ENCODE data around the gene GZMM. TPM values are rescaled to one million over a fixed set of nuclear protein-coding genes. Genes with fewer than 3 reads are reported as not detected.

GZMM gene
- total and polyA plus RNA-seq, 3 experiments from 2014 or later, result 48.8 to 327 (median 50.5) TPM

- H3K4me3 Mint-ChIP-seq, result peak overlapping the region in 1 of 7 donors; percentile 68
- peaks cover 16% of the 10 kb centered on the region for H3K27me3 ChIP-seq (ENCODE audit: insufficient read depth, low read length, poor library complexity, severe bottlenecking)
- no peaks in the 10 kb centered on the region for H3K9me3 ChIP-seq (ENCODE audit: low read length)
- POLR2A ChIA-PET, result interaction anchor here (0.9 kb wide), 1 partner anchor 9 kb away, joined by 4 read pairs; no protein-coding TSS in a partner anchor
- no peaks in the 10 kb centered on the region for H3K9me3 Mint-ChIP-seq
- H3K4me3 ChIP-seq (ENCODE audit: low read length), result no peak overlapping the region
- CTCF ChIA-PET, result interaction anchor here (1.3 to 1.9 kb wide), 3 partner anchors 9 to 13 kb away, joined by 4 to 6 read pairs (median 5); no protein-coding TSS in a partner anchor
- H3K27me3 Mint-ChIP-seq, result peaks cover 13 to 14% of the 10 kb centered on the region in 2 donors
- H3K4me1 Mint-ChIP-seq, result peaks cover 0 to 22% (median 3%) of the 10 kb centered on the region in 3 donors
- H3K36me3 Mint-ChIP-seq, result no peaks in the 10 kb centered on the region
- DNase-seq, result no peak
- no peaks in the 10 kb centered on the region for H3K36me3 ChIP-seq (ENCODE audit: insufficient read depth, low read length)
- H3K27ac Mint-ChIP-seq, result no peak overlapping the region
- no peak overlapping the region for H3K27ac ChIP-seq (ENCODE audit: low read depth, low read length)
- no peaks in the 10 kb centered on the region for H3K4me1 ChIP-seq (ENCODE audit: insufficient read depth, low read length)
Observed at GRCh38 chr19:497869-498510, 45.9 kb upstream of the GZMM start.

- peaks cover 13 to 14% of the 10 kb centered on the region in 2 donors for H3K27me3 Mint-ChIP-seq
- Histone ChIP-seq H3K9me3 (ENCODE audit: low read length) (no peaks in the 10 kb centered on the region), H3K27ac (ENCODE audit: low read depth, low read length) (no peak overlapping the region), H3K4me3 (ENCODE audit: low read length) (no peak overlapping the region), H3K4me1 (ENCODE audit: insufficient read depth, low read length) (no peaks in the 10 kb centered on the region), H3K36me3 (ENCODE audit: insufficient read depth, low read length) (no peaks in the 10 kb centered on the region), H3K27me3 (ENCODE audit: insufficient read depth, low read length, poor library complexity, severe bottlenecking) (peaks cover 16% of the 10 kb centered on the region)
- no peak for DNase-seq
- POLR2A ChIA-PET, result interaction anchor here (0.9 kb wide), 1 partner anchor 8 kb away, joined by 4 read pairs; no protein-coding TSS in a partner anchor
- no peaks in the 10 kb centered on the region for H3K36me3 Mint-ChIP-seq
- CTCF ChIA-PET, result interaction anchor here (1.3 to 1.9 kb wide), 3 partner anchors 8 to 13 kb away, joined by 4 to 6 read pairs (median 5); no protein-coding TSS in a partner anchor
- H3K4me3 Mint-ChIP-seq, result no peak overlapping the region
- peaks cover 0 to 22% (median 3%) of the 10 kb centered on the region in 3 donors for H3K4me1 Mint-ChIP-seq
- H3K9me3 Mint-ChIP-seq, result no peaks in the 10 kb centered on the region
- H3K27ac Mint-ChIP-seq, result no peak overlapping the region
Observed at GRCh38 chr19:498511-498891, 45.4 kb upstream of the GZMM start.

GRCh38 chr19:498977-499623, 44.8 kb upstream of the GZMM start:
- Histone ChIP-seq H3K4me3 (ENCODE audit: low read length) (no peak overlapping the region), H3K36me3 (ENCODE audit: insufficient read depth, low read length) (no peaks in the 10 kb centered on the region), H3K9me3 (ENCODE audit: low read length) (no peaks in the 10 kb centered on the region), H3K27ac (ENCODE audit: low read depth, low read length) (no peak overlapping the region), H3K4me1 (ENCODE audit: insufficient read depth, low read length) (no peaks in the 10 kb centered on the region), H3K27me3 (ENCODE audit: insufficient read depth, low read length, poor library complexity, severe bottlenecking) (peaks cover 16% of the 10 kb centered on the region)
- Mint-ChIP-seq H3K4me1 (peaks cover 0 to 19% (median 1%) of the 10 kb centered on the region in 3 donors), H3K27me3 (peaks cover 10 to 14% of the 10 kb centered on the region in 2 donors), H3K4me3 (peak overlapping the region in 1 of 7 donors; percentile 35), H3K9me3 (no peaks in the 10 kb centered on the region), H3K36me3 (no peaks in the 10 kb centered on the region), H3K27ac (no peak overlapping the region)
- ChIA-PET CTCF (interaction anchor here (1.9 kb wide), 2 partner anchors 7 to 12 kb away, joined by 5 to 6 read pairs; no protein-coding TSS in a partner anchor), POLR2A (no interaction called here)
- DNase-seq, result no peak

GRCh38 chr19:501646-502045, 42.2 kb upstream of the GZMM start:
- H3K9me3 ChIP-seq (ENCODE audit: low read length), result no peaks in the 10 kb centered on the region
- H3K27me3 ChIP-seq (ENCODE audit: insufficient read depth, low read length, poor library complexity, severe bottlenecking), result peaks cover 10% of the 10 kb centered on the region
- no peak overlapping the region for H3K27ac ChIP-seq (ENCODE audit: low read depth, low read length)
- H3K9me3 Mint-ChIP-seq, result no peaks in the 10 kb centered on the region
- H3K4me3 ChIP-seq (ENCODE audit: low read length), result no peak overlapping the region
- H3K4me3 Mint-ChIP-seq, result no peak overlapping the region
- peaks cover 10% of the 10 kb centered on the region for H3K4me1 ChIP-seq (ENCODE audit: insufficient read depth, low read length)
- ChIA-PET POLR2A (no interaction called here), CTCF (no interaction called here)
- no peaks in the 10 kb centered on the region for H3K36me3 Mint-ChIP-seq
- H3K27ac Mint-ChIP-seq, result no peak overlapping the region
- H3K4me1 Mint-ChIP-seq, result peaks cover 9 to 19% (median 10%) of the 10 kb centered on the region in 3 donors
- H3K36me3 ChIP-seq (ENCODE audit: insufficient read depth, low read length), result no peaks in the 10 kb centered on the region
- peaks cover 6 to 11% of the 10 kb centered on the region in 2 donors for H3K27me3 Mint-ChIP-seq
- DNase-seq, result no peak

- POLR2A ChIA-PET, result no interaction called here
- CTCF ChIA-PET, result interaction anchor here (1.0 to 2.4 kb wide), 3 partner anchors 14 to 80 kb away, joined by 3 to 8 read pairs (median 4); no protein-coding TSS in a partner anchor
Observed at GRCh38 chr19:504616-505015, 39.2 kb upstream of the GZMM start.

GRCh38 chr19:506404-507285, 37.2 kb upstream of the GZMM start:
- H3K4me1 ChIP-seq (ENCODE audit: insufficient read depth, low read length), result peaks cover 45% of the 10 kb centered on the region
- H3K27ac Mint-ChIP-seq, result peak overlapping the region; percentile 91 to 100 (median 100)
- peak overlapping the region; percentile 85 for H3K27ac ChIP-seq (ENCODE audit: low read depth, low read length)
- CTCF ChIA-PET, result interaction anchor here (0.6 to 2.1 kb wide), 15 partner anchors 8 to 211 kb away, joined by 3 to 25 read pairs (median 4); partner anchors contain the start of gene CDC34
- H3K4me1 Mint-ChIP-seq, result peaks cover 32 to 45% (median 40%) of the 10 kb centered on the region in 3 donors
- H3K9me3 ChIP-seq (ENCODE audit: low read length), result no peaks in the 10 kb centered on the region
- DNase-seq, result peak; percentile 90 to 98 (median 97)
- no peaks in the 10 kb centered on the region for H3K27me3 ChIP-seq (ENCODE audit: insufficient read depth, low read length, poor library complexity, severe bottlenecking)
- H3K36me3 ChIP-seq (ENCODE audit: insufficient read depth, low read length), result no peaks in the 10 kb centered on the region
- H3K27me3 Mint-ChIP-seq, result no peaks in the 10 kb centered on the region
- peak overlapping the region; percentile 96 for H3K4me3 ChIP-seq (ENCODE audit: low read length)
- POLR2A ChIA-PET, result interaction anchor here (0.7 to 2.2 kb wide), 8 partner anchors 9 to 433 kb away, joined by 3 to 26 read pairs (median 4); partner anchors contain the start of genes BSG and GZMM
- H3K36me3 Mint-ChIP-seq, result peaks cover 0 to 9% (median 2%) of the 10 kb centered on the region in 3 donors
- no peaks in the 10 kb centered on the region for H3K9me3 Mint-ChIP-seq
- H3K4me3 Mint-ChIP-seq, result peak overlapping the region; percentile 88 to 99 (median 93)

More at GRCh38 chr19:504616-505015, 39.2 kb upstream of the GZMM start:
- H3K27ac ChIP-seq (ENCODE audit: low read depth, low read length), result no peak overlapping the region
- H3K4me1 ChIP-seq (ENCODE audit: insufficient read depth, low read length), result peaks cover 29% of the 10 kb centered on the region
- peaks cover 0 to under 1% of the 10 kb centered on the region in 2 donors for H3K27me3 Mint-ChIP-seq
- no peaks in the 10 kb centered on the region for H3K9me3 Mint-ChIP-seq
- H3K9me3 ChIP-seq (ENCODE audit: low read length), result no peaks in the 10 kb centered on the region
- no peaks in the 10 kb centered on the region for H3K36me3 ChIP-seq (ENCODE audit: insufficient read depth, low read length)
- H3K4me3 Mint-ChIP-seq, result no peak overlapping the region
- no peak overlapping the region for H3K27ac Mint-ChIP-seq
- no peak overlapping the region for H3K4me3 ChIP-seq (ENCODE audit: low read length)
- H3K4me1 Mint-ChIP-seq, result peaks cover 21 to 29% (median 26%) of the 10 kb centered on the region in 3 donors
- DNase-seq, result no peak
- peaks cover 0 to 7% (median 0%) of the 10 kb centered on the region in 3 donors for H3K36me3 Mint-ChIP-seq
- H3K27me3 ChIP-seq (ENCODE audit: insufficient read depth, low read length, poor library complexity, severe bottlenecking), result no peaks in the 10 kb centered on the region

Measured in CD8-positive, alpha-beta memory T cell (primary cell).